GM23338 (cell line): ENCODE results near the gene ADGRL3. TPM values are rescaled to one million over a fixed set of nuclear protein-coding genes. Genes with fewer than 3 reads are reported as not detected.

Experiments used
- ATAC-seq: fragments of 200-7000 bp; cut with Tn5 transposase; 3 replicates; pipeline ENCODE4 v1.9.1; 2020
- DNase-seq: peaks from one replicate; pipeline ENCODE4 v3.0.0-alpha.2; 2015; ENCODE audit warnings: low spot score
- H2AFZ ChIP-seq: fragments of 200-600 bp; sonication (generic); 2 replicates; pipeline ENCODE4 v1.8.0; 2016; ENCODE audit warnings: antibody characterized with exemption, mild to moderate bottlenecking, moderate library complexity
- H3F3A ChIP-seq: fragments of 200-600 bp; sonication (generic); replicated peaks from 2 replicates; pipeline ENCODE4 v1.8.0; 2017; ENCODE audit warnings: antibody characterized with exemption, mixed run types, low read depth
- H3K27ac ChIP-seq: fragments of 200-600 bp; sonication (generic); 2 replicates; pipeline ENCODE4 v1.6.1; 2016; ENCODE audit warnings: low read depth
- H3K27me3 ChIP-seq: fragments of 200-600 bp; sonication (generic); 2 replicates; pipeline ENCODE4 v1.8.0; 2016; ENCODE audit warnings: mild to moderate bottlenecking, mixed run types, moderate library complexity; ENCODE audit not compliant: insufficient read depth
- H3K36me3 ChIP-seq: fragments of 200-600 bp; sonication (generic); 2 replicates; pipeline ENCODE4 v1.8.0; 2016; ENCODE audit warnings: mild to moderate bottlenecking; ENCODE audit not compliant: insufficient read depth
- H3K4me1 ChIP-seq: fragments of 200-600 bp; sonication (generic); 2 replicates; pipeline ENCODE4 v1.8.0; 2016; ENCODE audit warnings: mild to moderate bottlenecking, moderate library complexity; ENCODE audit not compliant: insufficient read depth
- H3K4me2 ChIP-seq: fragments of 200-600 bp; sonication (generic); 2 replicates; pipeline ENCODE4 v1.7.1; 2017; ENCODE audit warnings: mixed run types
- H3K4me3 ChIP-seq: fragments of 200-600 bp; sonication (generic); 2 replicates; pipeline ENCODE4 v1.6.1; 2016; ENCODE audit warnings: mixed run types
- H3K79me2 ChIP-seq: fragments of 200-600 bp; sonication (generic); replicated peaks from 2 replicates; pipeline ENCODE4 v1.8.0; 2017; ENCODE audit warnings: mild to moderate bottlenecking; ENCODE audit not compliant: insufficient read depth
- H3K9me2 ChIP-seq: fragments of 200-600 bp; sonication (generic); 2 replicates; pipeline ENCODE4 v1.8.0; 2017; ENCODE audit not compliant: insufficient read depth
- H4K20me1 ChIP-seq: fragments of 200-600 bp; sonication (generic); replicated peaks from 2 replicates; pipeline ENCODE4 v1.8.0; 2017; ENCODE audit warnings: mild to moderate bottlenecking; ENCODE audit not compliant: insufficient read depth
- H3K27ac Mint-ChIP-seq: 2 replicates; pipeline ENCODE4 v1.8.0; 2020; ENCODE audit warnings: inconsistent platforms, mild to moderate bottlenecking, moderate library complexity, mixed read lengths
- H3K27me3 Mint-ChIP-seq: 3 replicates; pipeline ENCODE4 v1.8.0; 2022; ENCODE audit warnings: low read depth, mild to moderate bottlenecking, moderate library complexity, mixed read lengths, inconsistent platforms; ENCODE audit not compliant: insufficient read depth, poor library complexity
- H3K36me3 Mint-ChIP-seq: 3 replicates; pipeline ENCODE4 v1.8.0; 2021; ENCODE audit warnings: low read depth, mild to moderate bottlenecking, inconsistent platforms, moderate library complexity, mixed read lengths
- H3K4me1 Mint-ChIP-seq: 3 replicates; pipeline ENCODE4 v1.8.0; 2020; ENCODE audit warnings: mild to moderate bottlenecking, inconsistent platforms, mixed read lengths
- H3K4me3 Mint-ChIP-seq: 3 replicates; pipeline ENCODE4 v1.8.0; 2021; ENCODE audit warnings: moderate library complexity, mild to moderate bottlenecking, inconsistent platforms, mixed read lengths
- H3K9me3 Mint-ChIP-seq: 3 replicates; pipeline ENCODE4 v1.8.0; 2020; ENCODE audit warnings: moderate library complexity, mild to moderate bottlenecking, inconsistent platforms, mixed read lengths
- CREB1 ChIP-seq: fragments of 250-450 bp; sonication (Bioruptor Pico); IDR thresholded peaks from 2 replicates; pipeline ENCODE4 v1.5.0; 2020; ENCODE audit warnings: low read depth, mild to moderate bottlenecking, moderate library complexity
- CTCF ChIP-seq, 2 experiments: fragments of 200-600 bp in 1 of 2; sonication (generic) in 1 of 2; conservative IDR thresholded peaks; 2 replicates each; pipeline versions ENCODE4 v1.5.1 to v1.6.1; 2016 to 2017; ENCODE audit warnings: antibody characterized with exemption in 2 of 2, low read depth in 2 of 2, mild to moderate bottlenecking in 2 of 2, moderate library complexity in 1 of 2
- ETS1 ChIP-seq: IDR thresholded peaks from 2 replicates; pipeline ENCODE4 v1.6.1; 2016; ENCODE audit warnings: antibody characterized with exemption
- EZH2 ChIP-seq: fragments of 200-600 bp; sonication (generic); IDR thresholded peaks from one replicate; pipeline ENCODE4 v1.8.0; 2017; ENCODE audit warnings: antibody characterized with exemption, mild to moderate bottlenecking, low read depth; ENCODE audit not compliant: unreplicated experiment
- EZH2phosphoT487 ChIP-seq: fragments of 200-600 bp; sonication (generic); IDR thresholded peaks from one replicate; pipeline ENCODE4 v1.8.1; 2018; ENCODE audit warnings: antibody characterized with exemption; ENCODE audit not compliant: unreplicated experiment
- JUNB ChIP-seq: IDR thresholded peaks from one replicate; pipeline ENCODE4 v1.6.1; 2016; ENCODE audit warnings: antibody characterized with exemption; ENCODE audit not compliant: unreplicated experiment
- NANOG ChIP-seq: IDR thresholded peaks from 2 replicates; pipeline ENCODE4 v1.6.1; 2016; ENCODE audit warnings: antibody characterized with exemption, borderline replicate concordance
- POLR2AphosphoS5 ChIP-seq: IDR thresholded peaks from 2 replicates; pipeline ENCODE4 v1.6.1; 2016; ENCODE audit warnings: antibody characterized with exemption, low read depth
- REST ChIP-seq: IDR thresholded peaks from one replicate; pipeline ENCODE4 v1.6.1; 2018; ENCODE audit warnings: antibody characterized with exemption; ENCODE audit not compliant: unreplicated experiment
- STAT1 ChIP-seq: IDR thresholded peaks from one replicate; pipeline ENCODE4 v1.6.1; 2016; ENCODE audit warnings: antibody characterized with exemption; ENCODE audit not compliant: unreplicated experiment
- ZNF114 ChIP-seq: fragments of 250-450 bp; sonication (Bioruptor Pico); IDR thresholded peaks from 2 replicates; pipeline ENCODE4 v1.5.0; 2020; ENCODE audit warnings: mild to moderate bottlenecking, moderate library complexity
- ZNF331 ChIP-seq: fragments of 250-450 bp; sonication (Bioruptor Pico); IDR thresholded peaks from 2 replicates; pipeline ENCODE4 v1.5.0; 2020; ENCODE audit warnings: low read depth, mild to moderate bottlenecking, moderate library complexity
- ZNF462 ChIP-seq: fragments of 250-450 bp; sonication (Bioruptor Pico); IDR thresholded peaks from 2 replicates; pipeline ENCODE4 v1.5.0; 2020; ENCODE audit warnings: mild to moderate bottlenecking, moderate library complexity
- polyA plus RNA-seq: library from polyadenylated mRNA; unstranded; fragments of >200 nt; fragmentation: Nextera tagmentation; extraction: Ambion mirVana; gene quantifications from 2 replicates; pipeline ENCODE4 v1.2.1, GENCODE V29; 2016
- total RNA-seq: library from RNA; depleted of rRNA; stranded (reverse); fragments of >200 nt; shearing (Covaris generic); gene quantifications from 2 replicates; pipeline ENCODE4 v1.2.3, GENCODE V29; 2014

Gene ADGRL3
- total and polyA plus RNA-seq, 2 experiments from 2014 or later: 9.7 to 16.5 TPM

- H2AFZ ChIP-seq: no peak overlapping the region
- H3K27me3 ChIP-seq: no peaks in the 10 kb centered on the region
- no peak overlapping the region for H3K27ac ChIP-seq
- no peaks in the 10 kb centered on the region for H3F3A ChIP-seq
- H3K9me2 ChIP-seq: peaks cover 30% of the 10 kb centered on the region; the same call in 1 of the 2 replicates
- no peak for DNase-seq
- H3K36me3 ChIP-seq: no peaks in the 10 kb centered on the region
- no peaks in the 10 kb centered on the region for H4K20me1 ChIP-seq
- no peaks in the 10 kb centered on the region for H3K79me2 ChIP-seq
- H3K9me3 Mint-ChIP-seq: peaks cover 5% of the 10 kb centered on the region
- no peak overlapping the region for H3K4me2 ChIP-seq
- no peaks in the 10 kb centered on the region for H3K4me1 ChIP-seq
- TF ChIP-seq POLR2AphosphoS5 (no peak), ZNF462 (CRISPR knock-in tag) (no peak), ETS1 (no peak), STAT1 (no peak), ZNF114 (CRISPR knock-in tag) (no peak), CREB1 (CRISPR knock-in tag) (no peak), ZNF331 (CRISPR knock-in tag) (no peak), EZH2 (no peak), EZH2phosphoT487 (no peak), NANOG (no peak), REST (no peak), JUNB (no peak), CTCF (conservative IDR thresholded peaks at IDR 0.05; ENCODE audit: low read depth in 2 of 2) (no peak)
- ATAC-seq: no peak
- peaks cover 11% of the 10 kb centered on the region for H3K27me3 Mint-ChIP-seq
- H3K36me3 Mint-ChIP-seq: peaks cover 36% of the 10 kb centered on the region
- no peak overlapping the region for H3K4me3 ChIP-seq
- H3K4me3 Mint-ChIP-seq: no peak overlapping the region
- no peaks in the 10 kb centered on the region; the same call in 1 of the 3 replicates for H3K4me1 Mint-ChIP-seq
- H3K27ac Mint-ChIP-seq: no peak overlapping the region
These were observed 225.2 kb downstream of the ADGRL3 start for GRCh38 chr4:61425315-61425714.
